Prostate gland (tissue), 2 donors: Measurements from ENCODE around the gene SLC52A3.

Experiments used
- POLR2A ChIP-seq: fragments of 450-650 bp; IDR thresholded peaks from one replicate; pipeline ENCODE4 v1.6.1; 2016; ENCODE audit warnings: antibody characterized with exemption, mild to moderate bottlenecking
- POLR2AphosphoS5 ChIP-seq: sonication (generic); formaldehyde crosslinking; IDR thresholded peaks from one replicate; pipeline ENCODE4 v1.6.1; 2017; ENCODE audit warnings: antibody characterized with exemption
- TF ChIP-seq, protein P1 (sequence below), 4 experiments: fragments of 200-600 bp in 2 of 4; fragments of 450-650 bp in 2 of 4; sonication (generic) in 2 of 4; IDR thresholded peaks; 1 replicate in 3 of 4; 2 replicates in 1 of 4; pipeline ENCODE4 v1.5.1; 2016 to 2019; ENCODE audit warnings: antibody characterized with exemption in 4 of 4, mild to moderate bottlenecking in 2 of 4, moderate library complexity in 2 of 4

DNA sequence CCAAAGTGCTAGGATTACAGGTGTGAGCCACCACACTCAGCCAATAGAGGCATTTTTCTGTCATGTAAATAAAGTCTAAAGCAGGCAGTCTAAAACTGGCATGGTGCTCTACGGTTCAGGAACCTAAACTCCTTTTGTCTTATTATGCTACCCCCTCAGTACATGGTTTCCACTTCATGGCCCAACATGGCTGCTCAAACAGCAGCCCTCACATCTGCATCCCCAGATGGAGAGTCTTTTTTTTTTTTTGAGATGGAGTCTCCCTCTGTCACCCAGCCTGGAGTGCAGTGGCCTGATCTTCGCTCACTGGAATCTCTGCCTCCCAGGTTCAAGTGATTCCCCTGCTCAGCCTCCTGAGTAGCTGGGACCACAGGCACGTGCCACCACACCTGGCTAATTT is 38.3 kb downstream of the SLC52A3 start:
- TF ChIP-seq POLR2AphosphoS5: no peak
- no peak for TF ChIP-seq POLR2A
- TF ChIP-seq, protein P1, sequence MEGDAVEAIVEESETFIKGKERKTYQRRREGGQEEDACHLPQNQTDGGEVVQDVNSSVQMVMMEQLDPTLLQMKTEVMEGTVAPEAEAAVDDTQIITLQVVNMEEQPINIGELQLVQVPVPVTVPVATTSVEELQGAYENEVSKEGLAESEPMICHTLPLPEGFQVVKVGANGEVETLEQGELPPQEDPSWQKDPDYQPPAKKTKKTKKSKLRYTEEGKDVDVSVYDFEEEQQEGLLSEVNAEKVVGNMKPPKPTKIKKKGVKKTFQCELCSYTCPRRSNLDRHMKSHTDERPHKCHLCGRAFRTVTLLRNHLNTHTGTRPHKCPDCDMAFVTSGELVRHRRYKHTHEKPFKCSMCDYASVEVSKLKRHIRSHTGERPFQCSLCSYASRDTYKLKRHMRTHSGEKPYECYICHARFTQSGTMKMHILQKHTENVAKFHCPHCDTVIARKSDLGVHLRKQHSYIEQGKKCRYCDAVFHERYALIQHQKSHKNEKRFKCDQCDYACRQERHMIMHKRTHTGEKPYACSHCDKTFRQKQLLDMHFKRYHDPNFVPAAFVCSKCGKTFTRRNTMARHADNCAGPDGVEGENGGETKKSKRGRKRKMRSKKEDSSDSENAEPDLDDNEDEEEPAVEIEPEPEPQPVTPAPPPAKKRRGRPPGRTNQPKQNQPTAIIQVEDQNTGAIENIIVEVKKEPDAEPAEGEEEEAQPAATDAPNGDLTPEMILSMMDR (IDR thresholded peaks at IDR 0.05): no peak
